GM12878 (cell line): ENCODE data around the gene SORT1. TPM values are rescaled to one million over a fixed set of nuclear protein-coding genes. Genes with fewer than 3 reads are reported as not detected.

Experiments used
- ATF7 ChIP-seq: fragments of 450-650 bp; IDR thresholded peaks from 2 replicates; pipeline ENCODE4 v1.6.1; 2016; ENCODE audit warnings: low read depth, mild to moderate bottlenecking
- CBX5 ChIP-seq: sonication (generic); IDR thresholded peaks from 2 replicates; pipeline ENCODE4 v1.6.1; 2016; ENCODE audit warnings: low read depth, moderate library complexity, mild to moderate bottlenecking, inconsistent platforms
- CHD1 ChIP-seq: IDR thresholded peaks from 2 replicates; pipeline ENCODE4 v1.6.1; 2012; ENCODE audit warnings: low read depth, low read length, improper control_type of control experiment
- IKZF2 ChIP-seq, 2 experiments: fragments of 450-650 bp; IDR thresholded peaks; 2 replicates each; pipeline ENCODE4 v1.6.1; 2017; ENCODE audit warnings: mild to moderate bottlenecking in 2 of 2, moderate library complexity in 2 of 2
- KDM1A ChIP-seq: fragments of 200-600 bp; sonication (generic); IDR thresholded peaks from 2 replicates; pipeline ENCODE4 v1.6.1; 2016; ENCODE audit warnings: borderline replicate concordance
- MYC ChIP-seq: IDR thresholded peaks from 2 replicates; pipeline ENCODE4 v1.6.1; 2011; ENCODE audit warnings: mild to moderate bottlenecking, low read length, moderate library complexity, inconsistent platforms; ENCODE audit not compliant: insufficient read depth, insufficient replicate concordance, insufficient read length, severe bottlenecking
- NBN ChIP-seq: fragments of 450-650 bp; IDR thresholded peaks from 2 replicates; pipeline ENCODE4 v1.6.1; 2016
- NFIC ChIP-seq: IDR thresholded peaks from 2 replicates; pipeline ENCODE4 v1.6.1; 2012; ENCODE audit warnings: low read depth, mild to moderate bottlenecking, inconsistent platforms, low read length, moderate library complexity
- POLR2AphosphoS2 ChIP-seq: IDR thresholded peaks from 2 replicates; pipeline ENCODE4 v1.6.1; 2011; ENCODE audit warnings: low read depth, mild to moderate bottlenecking, low read length, improper control_type of control experiment, moderate library complexity
- RBBP5 ChIP-seq: fragments of 200-600 bp; sonication (generic); conservative IDR thresholded peaks from 2 replicates; pipeline ENCODE4 v1.6.1; 2016
- RCOR1 ChIP-seq: conservative IDR thresholded peaks from 2 replicates; pipeline ENCODE4 v1.6.1; 2012; ENCODE audit warnings: low read depth, low read length, improper control_type of control experiment
- STAT1 ChIP-seq: fragments of 450-650 bp; conservative IDR thresholded peaks from 2 replicates; pipeline ENCODE4 v1.6.1; 2014; ENCODE audit warnings: antibody characterized with exemption, mild to moderate bottlenecking
- TARDBP ChIP-seq: IDR thresholded peaks from 2 replicates; pipeline ENCODE4 v1.6.1; 2016; ENCODE audit warnings: borderline replicate concordance
- TCF7 ChIP-seq: IDR thresholded peaks from 2 replicates; pipeline ENCODE4 v1.6.1; 2014; ENCODE audit warnings: antibody characterized with exemption, borderline replicate concordance
- ZNF24 ChIP-seq: fragments of 450-650 bp; IDR thresholded peaks from 2 replicates; pipeline ENCODE4 v1.6.1; 2017; ENCODE audit warnings: antibody characterized with exemption, mild to moderate bottlenecking
- ZNF622 ChIP-seq: fragments of 450-650 bp; IDR thresholded peaks from 2 replicates; pipeline ENCODE4 v1.6.1; 2017; ENCODE audit warnings: mild to moderate bottlenecking, inconsistent platforms
- polyA plus RNA-seq, 11 experiments: library from polyadenylated mRNA; depleted of rRNA in 4 of 11; unstranded in 6 of 11; stranded (reverse) in 5 of 11; fragments of >200 nt; fragmentation: Nextera tagmentation in 4 of 11; fragmentation: Illumina TruSeq in 1 of 11; extraction: Ambion mirVana in 4 of 11; extraction: Trizol in 1 of 11; gene quantifications; 1 replicate in 1 of 11; 2 replicates in 10 of 11; pipeline versions ENCODE4 v1.2.1 to v1.2.3, GENCODE V29; 2011 to 2016; ENCODE audit warnings: inconsistent platforms in 2 of 11, missing spikeins in 2 of 11, low read depth in 1 of 11
- total RNA-seq, 4 experiments: library from RNA; depleted of rRNA in 3 of 4; stranded (reverse); fragments of >200 nt in 3 of 4; fragmentation: Illumina TruSeq in 1 of 4; extraction: Trizol in 1 of 4; gene quantifications; 2 replicates each; pipeline versions ENCODE4 v1.2.1 to v1.2.3, GENCODE V29; 2013 to 2021
- TF ChIP-seq, protein P1 (sequence below): fragments of 150-350 bp; IDR thresholded peaks from 2 replicates; pipeline ENCODE4 v1.6.1; 2016; ENCODE audit warnings: low read depth, low read length
- TF ChIP-seq, protein P2 (sequence below): fragments of 450-650 bp; formaldehyde crosslinking; IDR thresholded peaks from 2 replicates; pipeline ENCODE4 v1.4.0; 2022; ENCODE audit warnings: mild to moderate bottlenecking, moderate library complexity
- TF ChIP-seq, protein P3 (sequence below): fragments of 450-650 bp; IDR thresholded peaks from 2 replicates; pipeline ENCODE4 v1.6.1; 2018; ENCODE audit warnings: mild to moderate bottlenecking, low read depth, moderate library complexity; ENCODE audit not compliant: partially characterized antibody
- TF ChIP-seq, protein P4 (sequence below): IDR thresholded peaks from 2 replicates; pipeline ENCODE4 v1.6.1; 2012; ENCODE audit warnings: low read depth, low read length, improper control_type of control experiment

The SORT1 gene
- total and polyA plus RNA-seq, 10 of the 15 experiments (the other 5 are each of a cell fraction or from before 2014, with no cell fraction given): 0.06 to 1.9 (median 0.33) TPM; not detected in 1

DNA sequence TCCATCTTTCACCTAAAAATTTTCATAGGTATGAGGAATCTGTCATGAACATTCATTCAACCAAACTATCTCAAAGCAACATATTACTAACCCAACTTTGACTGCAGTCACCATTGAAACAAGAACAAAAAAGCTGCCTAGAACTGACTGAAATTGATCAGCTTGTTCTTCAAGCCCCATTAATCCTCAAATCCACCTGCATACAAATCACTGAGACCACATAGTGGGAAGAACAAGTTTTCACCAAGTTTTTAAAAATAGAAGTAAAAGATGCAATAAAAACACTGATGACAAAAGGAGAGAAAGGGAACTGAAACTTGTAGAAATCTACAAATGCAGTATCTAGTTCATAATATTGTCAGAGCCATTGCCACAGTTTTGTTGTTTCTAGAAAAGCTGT is 6.1 kb downstream of the SORT1 start (continued):
- TF ChIP-seq, protein P1, sequence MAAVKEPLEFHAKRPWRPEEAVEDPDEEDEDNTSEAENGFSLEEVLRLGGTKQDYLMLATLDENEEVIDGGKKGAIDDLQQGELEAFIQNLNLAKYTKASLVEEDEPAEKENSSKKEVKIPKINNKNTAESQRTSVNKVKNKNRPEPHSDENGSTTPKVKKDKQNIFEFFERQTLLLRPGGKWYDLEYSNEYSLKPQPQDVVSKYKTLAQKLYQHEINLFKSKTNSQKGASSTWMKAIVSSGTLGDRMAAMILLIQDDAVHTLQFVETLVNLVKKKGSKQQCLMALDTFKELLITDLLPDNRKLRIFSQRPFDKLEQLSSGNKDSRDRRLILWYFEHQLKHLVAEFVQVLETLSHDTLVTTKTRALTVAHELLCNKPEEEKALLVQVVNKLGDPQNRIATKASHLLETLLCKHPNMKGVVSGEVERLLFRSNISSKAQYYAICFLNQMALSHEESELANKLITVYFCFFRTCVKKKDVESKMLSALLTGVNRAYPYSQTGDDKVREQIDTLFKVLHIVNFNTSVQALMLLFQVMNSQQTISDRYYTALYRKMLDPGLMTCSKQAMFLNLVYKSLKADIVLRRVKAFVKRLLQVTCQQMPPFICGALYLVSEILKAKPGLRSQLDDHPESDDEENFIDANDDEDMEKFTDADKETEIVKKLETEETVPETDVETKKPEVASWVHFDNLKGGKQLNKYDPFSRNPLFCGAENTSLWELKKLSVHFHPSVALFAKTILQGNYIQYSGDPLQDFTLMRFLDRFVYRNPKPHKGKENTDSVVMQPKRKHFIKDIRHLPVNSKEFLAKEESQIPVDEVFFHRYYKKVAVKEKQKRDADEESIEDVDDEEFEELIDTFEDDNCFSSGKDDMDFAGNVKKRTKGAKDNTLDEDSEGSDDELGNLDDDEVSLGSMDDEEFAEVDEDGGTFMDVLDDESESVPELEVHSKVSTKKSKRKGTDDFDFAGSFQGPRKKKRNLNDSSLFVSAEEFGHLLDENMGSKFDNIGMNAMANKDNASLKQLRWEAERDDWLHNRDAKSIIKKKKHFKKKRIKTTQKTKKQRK: no peak
- TF ChIP-seq KDM1A (no peak), NBN (0 out of 2 replicates have a peak, but pooled peaks have one; percentile 62), RBBP5 (no peak), IKZF2 (IDR thresholded peaks at IDR 0.05) (peak; percentile 94 to 95), ZNF24 (peak; percentile 21; the same call in 1 of the 2 replicates), NFIC (peak; percentile 92), POLR2AphosphoS2 (no peak), CHD1 (no peak), RCOR1 (0 out of 2 replicates have a peak, but pooled peaks have one; percentile 66), ATF7 (peak; percentile 60), CBX5 (no peak), MYC (no peak), STAT1 (no peak), TCF7 (0 out of 2 replicates have a peak, but pooled peaks have one; percentile 44), TARDBP (no peak), ZNF622 (no peak)
- TF ChIP-seq, protein P2, sequence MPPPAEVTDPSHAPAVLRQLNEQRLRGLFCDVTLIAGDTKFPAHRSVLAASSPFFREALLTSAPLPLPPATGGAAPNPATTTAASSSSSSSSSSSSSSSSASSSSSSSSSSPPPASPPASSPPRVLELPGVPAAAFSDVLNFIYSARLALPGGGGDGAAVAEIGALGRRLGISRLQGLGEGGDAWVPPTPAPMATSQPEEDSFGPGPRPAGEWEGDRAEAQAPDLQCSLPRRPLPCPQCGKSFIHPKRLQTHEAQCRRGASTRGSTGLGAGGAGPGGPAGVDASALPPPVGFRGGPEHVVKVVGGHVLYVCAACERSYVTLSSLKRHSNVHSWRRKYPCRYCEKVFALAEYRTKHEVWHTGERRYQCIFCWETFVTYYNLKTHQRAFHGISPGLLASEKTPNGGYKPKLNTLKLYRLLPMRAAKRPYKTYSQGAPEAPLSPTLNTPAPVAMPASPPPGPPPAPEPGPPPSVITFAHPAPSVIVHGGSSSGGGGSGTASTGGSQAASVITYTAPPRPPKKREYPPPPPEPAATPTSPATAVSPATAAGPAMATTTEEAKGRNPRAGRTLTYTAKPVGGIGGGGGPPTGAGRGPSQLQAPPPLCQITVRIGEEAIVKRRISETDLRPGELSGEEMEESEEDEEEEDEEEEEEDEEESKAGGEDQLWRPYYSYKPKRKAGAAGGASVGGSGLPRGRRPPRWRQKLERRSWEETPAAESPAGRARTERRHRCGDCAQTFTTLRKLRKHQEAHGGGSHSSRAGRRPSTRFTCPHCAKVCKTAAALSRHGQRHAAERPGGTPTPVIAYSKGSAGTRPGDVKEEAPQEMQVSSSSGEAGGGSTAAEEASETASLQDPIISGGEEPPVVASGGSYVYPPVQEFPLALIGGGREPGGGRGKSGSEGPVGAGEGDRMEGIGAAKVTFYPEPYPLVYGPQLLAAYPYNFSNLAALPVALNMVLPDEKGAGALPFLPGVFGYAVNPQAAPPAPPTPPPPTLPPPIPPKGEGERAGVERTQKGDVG: no peak
- TF ChIP-seq, protein P3, sequence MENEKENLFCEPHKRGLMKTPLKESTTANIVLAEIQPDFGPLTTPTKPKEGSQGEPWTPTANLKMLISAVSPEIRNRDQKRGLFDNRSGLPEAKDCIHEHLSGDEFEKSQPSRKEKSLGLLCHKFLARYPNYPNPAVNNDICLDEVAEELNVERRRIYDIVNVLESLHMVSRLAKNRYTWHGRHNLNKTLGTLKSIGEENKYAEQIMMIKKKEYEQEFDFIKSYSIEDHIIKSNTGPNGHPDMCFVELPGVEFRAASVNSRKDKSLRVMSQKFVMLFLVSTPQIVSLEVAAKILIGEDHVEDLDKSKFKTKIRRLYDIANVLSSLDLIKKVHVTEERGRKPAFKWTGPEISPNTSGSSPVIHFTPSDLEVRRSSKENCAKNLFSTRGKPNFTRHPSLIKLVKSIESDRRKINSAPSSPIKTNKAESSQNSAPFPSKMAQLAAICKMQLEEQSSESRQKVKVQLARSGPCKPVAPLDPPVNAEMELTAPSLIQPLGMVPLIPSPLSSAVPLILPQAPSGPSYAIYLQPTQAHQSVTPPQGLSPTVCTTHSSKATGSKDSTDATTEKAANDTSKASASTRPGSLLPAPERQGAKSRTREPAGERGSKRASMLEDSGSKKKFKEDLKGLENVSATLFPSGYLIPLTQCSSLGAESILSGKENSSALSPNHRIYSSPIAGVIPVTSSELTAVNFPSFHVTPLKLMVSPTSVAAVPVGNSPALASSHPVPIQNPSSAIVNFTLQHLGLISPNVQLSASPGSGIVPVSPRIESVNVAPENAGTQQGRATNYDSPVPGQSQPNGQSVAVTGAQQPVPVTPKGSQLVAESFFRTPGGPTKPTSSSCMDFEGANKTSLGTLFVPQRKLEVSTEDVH: no peak
- TF ChIP-seq, protein P4, sequence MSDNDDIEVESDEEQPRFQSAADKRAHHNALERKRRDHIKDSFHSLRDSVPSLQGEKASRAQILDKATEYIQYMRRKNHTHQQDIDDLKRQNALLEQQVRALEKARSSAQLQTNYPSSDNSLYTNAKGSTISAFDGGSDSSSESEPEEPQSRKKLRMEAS: no peak
